GM12874 (cell line): ENCODE results near the gene PIKFYVE.

ENCODE experiments used
- CTCF ChIP-seq: IDR thresholded peaks from 2 replicates; pipeline ENCODE4 v1.5.1; 2011; ENCODE audit warnings: low read depth, mild to moderate bottlenecking, control low read depth, low read length, moderate library complexity; ENCODE audit not compliant: insufficient read depth

Gene PIKFYVE

GRCh38 chr2:208389940-208390339 lies 123.9 kb downstream of the PIKFYVE start:
- TF ChIP-seq CTCF, result no peak

- no peak for TF ChIP-seq CTCF
Measured at GRCh38 chr2:208392300-208392699, 126.2 kb downstream of the PIKFYVE start.

GRCh38 chr2:208399201-208399600 lies 133.1 kb downstream of the PIKFYVE start:
- no peak for TF ChIP-seq CTCF

GRCh38 chr2:208406474-208407451 lies 140.7 kb downstream of the PIKFYVE start, which contains the start of gene PTH2R:
TSS of gene PTH2R (plus strand) at chr2:208406792. CDS start at chr2:208407044, 252 bp downstream.
- TF ChIP-seq CTCF, result no peak

- TF ChIP-seq CTCF, result 0 out of 2 replicates have a peak, but pooled peaks have one; percentile 5
Measured at GRCh38 chr2:208407667-208408066, 141.6 kb downstream of the PIKFYVE start.
